ENCODE data around the gene AHRR. TPM values are rescaled to one million over a fixed set of nuclear protein-coding genes. Genes with fewer than 3 reads are reported as not detected.

AHRR gene
- polyA plus RNA-seq, 4 donors, result 1.9 to 3.2 (median 2.6) TPM

DNA sequence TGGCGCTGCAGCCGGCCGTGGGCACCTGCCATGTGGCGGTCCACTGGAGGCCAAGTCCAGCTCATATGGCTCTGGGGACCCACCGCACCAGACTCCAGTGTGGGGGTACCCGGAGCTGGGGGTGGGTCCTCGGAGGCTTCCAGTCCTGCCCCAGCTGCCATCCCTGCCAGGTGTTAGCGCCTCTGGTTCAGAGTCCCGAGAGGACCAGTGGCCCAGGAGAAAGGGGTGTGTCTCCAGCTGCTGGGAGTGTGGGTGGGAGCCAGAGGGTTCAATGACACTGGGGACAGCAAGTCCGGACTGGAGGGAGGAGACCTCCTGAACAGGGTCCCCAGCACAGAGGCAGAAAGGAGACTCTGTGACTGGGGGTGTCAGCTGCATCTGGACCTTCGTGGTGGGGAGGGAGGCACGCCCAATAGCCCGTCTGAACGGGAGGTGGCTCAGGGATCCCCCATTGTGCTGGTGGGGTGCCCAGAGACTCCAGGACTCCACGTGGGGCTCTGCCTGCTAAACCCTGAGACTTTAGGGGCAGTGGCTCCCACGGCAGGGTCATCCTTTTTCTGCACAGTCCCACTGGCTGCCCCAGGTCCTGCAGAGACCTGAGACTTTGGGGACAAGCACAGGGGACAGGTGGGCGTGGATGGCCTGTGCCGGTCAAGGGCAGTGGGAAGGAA, 2.4 kb upstream of the AHRR start:
- no peak for DNase-seq (ENCODE audit: low read depth in 4 of 4, low spot score in 2 of 4)

DNA sequence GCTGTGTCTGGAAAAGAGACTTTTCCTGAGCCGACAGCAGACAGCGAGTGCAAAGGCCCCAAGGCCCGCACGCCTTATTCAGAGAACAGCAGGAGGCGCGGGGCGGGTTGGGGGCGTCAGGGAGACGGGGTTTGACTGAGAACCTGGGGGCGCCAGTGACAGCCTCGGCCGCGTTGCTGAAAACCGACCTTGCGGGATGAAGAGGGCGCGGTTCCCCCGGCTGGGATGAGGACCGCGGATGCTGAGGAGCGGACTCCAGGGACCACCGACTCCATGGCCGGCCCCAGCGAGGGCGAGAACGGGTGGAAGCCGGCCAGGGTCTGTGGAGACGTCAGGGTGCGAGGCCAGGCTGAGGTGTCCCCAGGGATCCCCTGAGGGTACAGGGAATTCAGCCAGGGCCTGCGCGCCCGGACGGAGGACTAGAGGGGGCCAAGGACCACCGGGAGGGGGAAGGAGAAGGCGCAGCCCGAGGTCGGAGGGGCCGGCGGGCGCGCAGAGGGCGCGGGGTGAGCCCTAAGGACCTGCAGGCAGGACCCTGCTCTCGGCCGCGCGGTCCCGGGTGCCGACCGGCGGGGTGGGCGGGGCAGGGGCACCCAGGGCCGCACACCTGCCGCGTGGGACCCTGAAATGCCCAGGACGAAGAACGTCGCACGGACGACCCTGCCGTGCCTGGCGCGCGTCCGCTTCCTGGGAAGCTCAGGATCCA, 837 bp upstream of the AHRR start:
- DNase-seq (ENCODE audit: low read depth in 4 of 4, low spot score in 2 of 4), result no peak

- no peak for DNase-seq (ENCODE audit: low read depth in 4 of 4, low spot score in 2 of 4)
Measured at GRCh38 chr5:321726-322251, 275 bp downstream of the AHRR start.

DNA sequence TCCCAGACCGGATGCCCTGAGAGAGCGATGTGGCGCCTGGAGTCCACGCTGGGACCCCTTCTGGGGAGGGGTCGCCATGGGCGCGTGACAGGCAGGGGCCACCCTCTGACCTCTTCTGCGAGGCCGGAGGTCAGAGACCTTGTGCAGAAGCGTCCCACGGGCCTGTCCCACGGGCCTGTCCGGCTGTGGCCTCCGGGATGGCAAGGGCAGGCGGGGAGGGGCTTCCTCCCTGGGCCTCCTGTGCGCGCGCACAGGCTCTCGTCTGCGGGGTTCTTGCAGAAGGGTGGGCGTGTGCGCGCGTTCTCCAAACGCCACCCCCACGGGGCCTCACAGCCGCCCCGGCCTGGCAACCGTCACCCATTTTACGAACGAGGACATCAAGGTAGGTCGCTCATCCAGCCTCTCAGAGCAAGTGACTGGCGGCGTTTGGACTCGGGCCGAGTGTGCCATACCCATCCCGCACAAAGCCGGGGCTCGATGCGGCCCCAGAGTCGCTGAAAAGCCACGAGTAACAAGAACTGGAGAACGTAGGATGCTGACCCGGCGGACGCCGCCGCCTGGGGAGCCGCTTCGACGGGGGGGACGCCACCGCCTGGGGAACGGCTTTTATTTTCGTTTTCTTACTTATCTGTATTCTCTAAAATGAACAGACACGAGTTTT, 897 bp downstream of the AHRR start:
- no peak for DNase-seq (ENCODE audit: low read depth in 4 of 4, low spot score in 2 of 4)

GRCh38 chr5:322942-323879, 1.7 kb downstream of the AHRR start:
- no peak for DNase-seq (ENCODE audit: low read depth in 4 of 4, low spot score in 2 of 4)

- no peak for DNase-seq (ENCODE audit: low read depth in 4 of 4, low spot score in 2 of 4)
Measured at GRCh38 chr5:324736-325612, 3.5 kb downstream of the AHRR start.

GRCh38 chr5:326109-326508, 4.6 kb downstream of the AHRR start:
- DNase-seq (ENCODE audit: low read depth in 4 of 4, low spot score in 2 of 4), result no peak

GRCh38 chr5:329121-329735, 7.7 kb downstream of the AHRR start:
- no peak for DNase-seq (ENCODE audit: low read depth in 4 of 4, low spot score in 2 of 4)

DNA sequence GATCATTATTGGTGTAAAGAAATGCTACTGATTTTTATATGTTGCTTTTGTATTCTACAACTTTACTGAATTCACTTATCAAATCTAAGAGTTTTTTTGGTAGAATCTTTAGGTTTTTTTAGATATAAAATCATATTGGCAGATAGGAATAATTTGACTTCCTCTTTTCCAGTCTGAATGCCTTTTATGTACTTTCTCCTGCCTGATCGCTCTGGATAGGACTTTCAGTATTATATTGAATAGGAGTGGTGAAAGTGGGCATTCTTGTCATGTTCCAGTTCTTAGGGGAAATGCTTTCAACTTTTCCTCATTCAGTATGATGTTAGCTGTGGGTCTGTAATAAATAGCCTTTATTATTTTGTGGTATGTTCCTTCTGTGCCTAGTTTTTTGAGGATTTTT, 8.3 kb downstream of the AHRR start:
- DNase-seq (ENCODE audit: low read depth in 4 of 4, low spot score in 2 of 4), result no peak

DNA sequence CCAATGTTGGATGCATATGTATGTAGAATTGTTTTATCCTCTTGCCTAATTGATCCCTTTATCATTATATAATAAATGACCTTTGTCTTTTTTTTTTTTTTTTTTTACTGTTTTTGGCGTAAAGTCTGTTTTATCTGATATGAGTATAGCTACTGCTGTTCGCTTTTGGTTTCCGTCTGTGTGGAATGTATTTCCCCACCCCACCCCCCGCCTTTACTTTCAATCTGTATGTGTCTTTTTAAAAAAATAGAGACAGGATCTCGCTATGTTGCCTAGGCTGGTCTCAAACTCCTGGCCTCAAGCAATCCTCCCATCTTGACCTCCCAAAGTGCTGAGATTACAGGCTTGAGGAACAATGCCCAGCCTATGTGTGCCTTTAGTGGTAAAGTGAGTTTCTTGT, 11.3 kb downstream of the AHRR start:
- DNase-seq (ENCODE audit: low read depth in 4 of 4, low spot score in 2 of 4), result no peak

DNA sequence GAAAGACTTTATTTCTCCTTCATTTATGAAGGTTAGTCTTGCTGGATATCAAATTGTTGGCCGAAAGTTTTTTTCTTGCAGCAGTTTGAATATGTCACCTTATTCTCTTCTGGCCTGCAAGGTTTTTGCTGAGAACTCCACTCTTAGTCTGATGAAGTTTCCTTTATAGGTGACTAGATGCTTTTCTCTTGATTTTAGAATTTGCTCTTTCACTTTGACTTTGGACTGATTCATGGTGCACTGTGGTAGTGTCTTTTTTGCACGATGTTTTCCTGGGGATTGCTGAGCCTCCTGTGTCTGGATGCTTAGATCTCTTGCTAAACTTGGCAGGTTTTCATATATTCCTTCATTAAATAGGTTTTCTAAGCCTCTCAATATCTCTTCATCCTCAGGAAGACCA, 12.4 kb downstream of the AHRR start:
- no peak for DNase-seq (ENCODE audit: low read depth in 4 of 4, low spot score in 2 of 4)

GRCh38 chr5:334903-335739, 13.6 kb downstream of the AHRR start:
- DNase-seq (ENCODE audit: low read depth in 4 of 4, low spot score in 2 of 4), result no peak

DNA sequence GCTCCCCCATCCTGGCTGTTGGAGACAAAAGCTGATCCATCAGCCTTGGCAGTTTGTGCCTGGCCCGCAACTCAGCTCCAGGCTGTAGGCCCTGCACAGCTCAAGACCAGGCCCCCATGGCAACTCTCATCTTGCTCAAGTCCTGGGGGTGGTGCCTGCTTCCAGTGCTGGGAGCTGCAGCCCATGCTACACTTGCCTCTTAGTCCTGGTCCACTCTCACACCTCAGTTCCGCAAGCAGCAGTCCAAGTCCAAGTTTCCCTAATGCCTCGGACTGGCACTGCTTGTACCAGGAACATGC, 14.2 kb downstream of the AHRR start:
- DNase-seq (ENCODE audit: low read depth in 4 of 4, low spot score in 2 of 4), result no peak

GRCh38 chr5:337563-338130, 16.1 kb downstream of the AHRR start:
- no peak for DNase-seq (ENCODE audit: low read depth in 4 of 4, low spot score in 2 of 4)

DNA sequence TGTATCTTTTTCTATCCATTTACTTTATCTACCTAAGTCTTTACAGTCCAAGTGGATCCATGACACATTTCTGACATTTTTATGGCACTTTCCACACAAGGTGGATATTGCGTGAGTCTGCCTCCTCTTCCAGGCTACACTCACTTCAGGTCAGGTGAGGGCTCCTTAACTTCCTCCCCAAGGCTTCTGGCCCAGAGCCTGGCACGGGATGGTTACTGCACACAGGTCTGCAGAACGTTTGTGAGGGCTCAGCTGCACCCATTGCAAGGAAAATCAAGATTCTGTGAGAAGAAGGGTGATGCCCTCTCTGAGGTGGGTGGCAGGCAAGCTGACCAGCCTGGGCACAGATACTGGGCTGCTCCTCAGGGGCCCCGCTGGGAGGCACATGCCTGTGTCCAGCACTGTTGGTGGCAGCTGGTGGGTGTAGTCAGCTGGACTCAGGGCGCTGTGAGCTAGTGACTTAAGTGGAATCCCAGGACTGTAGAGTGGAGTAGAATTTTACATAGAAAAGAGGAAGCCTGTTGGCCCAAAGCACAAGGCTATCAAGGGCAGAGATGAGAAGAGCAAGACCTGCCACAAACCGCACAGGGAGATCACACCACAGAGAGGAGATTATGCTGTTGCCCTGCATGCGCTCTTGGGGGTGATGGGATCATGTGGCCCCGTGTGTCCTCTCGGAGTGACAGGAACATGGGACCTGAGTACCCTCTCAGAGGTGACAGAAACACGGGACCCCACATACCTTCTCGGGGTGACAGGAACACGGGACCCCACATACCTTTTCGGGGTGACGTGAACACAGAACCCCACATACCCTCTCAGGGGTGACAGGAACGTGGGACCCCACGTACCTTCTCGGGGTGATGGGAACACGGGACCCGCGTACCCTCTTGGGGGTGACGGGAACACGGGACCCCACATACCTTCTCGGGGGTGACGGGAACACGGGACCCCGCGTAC, 21.3 kb downstream of the AHRR start:
- DNase-seq (ENCODE audit: low read depth in 4 of 4, low spot score in 2 of 4), result no peak

DNA sequence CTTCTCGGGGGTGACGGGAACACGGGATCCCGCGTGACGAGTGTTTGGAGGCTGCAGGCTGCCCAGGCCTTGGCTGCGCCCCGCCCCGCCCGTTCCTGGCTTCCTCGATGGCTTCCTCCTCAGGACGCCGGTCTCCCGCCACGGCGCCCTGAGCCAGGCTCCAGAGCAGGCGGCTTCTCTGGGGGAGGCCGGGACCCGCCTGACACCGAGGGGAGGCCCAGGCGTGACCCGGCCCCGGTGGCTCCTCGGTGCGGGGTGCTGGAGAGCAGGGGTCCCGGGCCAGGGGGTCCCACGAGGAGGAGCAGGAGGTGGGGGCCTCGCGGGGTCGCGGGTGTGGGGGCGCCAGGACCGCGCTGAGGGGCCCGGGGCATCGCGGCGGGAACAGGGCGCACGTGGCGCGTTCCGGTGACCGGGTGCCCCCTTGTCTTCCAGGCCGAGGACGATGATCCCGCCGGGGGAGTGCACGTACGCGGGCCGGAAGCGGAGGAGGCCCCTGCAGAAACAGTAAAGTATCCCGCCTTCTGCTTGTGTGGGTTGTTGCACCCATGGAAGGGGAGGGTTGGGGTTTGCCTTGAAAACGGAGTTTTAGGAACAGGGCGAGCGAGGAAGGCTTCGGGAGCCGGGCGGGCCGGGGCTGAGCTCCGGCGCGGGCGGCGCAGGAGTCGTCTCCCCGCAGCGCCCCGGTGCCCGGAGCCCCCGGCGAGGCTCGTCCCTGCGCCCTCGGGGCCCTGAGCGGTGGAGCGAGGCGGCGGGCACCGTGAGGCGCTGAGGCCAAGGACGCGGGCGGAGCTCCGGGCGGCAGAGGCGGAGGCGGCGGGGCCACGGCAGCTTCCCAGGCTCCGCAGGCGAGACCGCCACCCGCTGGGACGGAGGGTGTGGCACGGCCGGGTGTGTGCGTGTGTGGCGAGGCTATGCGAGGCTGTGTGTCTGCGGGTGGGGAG, 22.2 kb downstream of the AHRR start:
- DNase-seq (ENCODE audit: low read depth in 4 of 4, low spot score in 2 of 4), result peak in 2 of 4 donors; percentile 33 to 42

All from left renal cortex interstitium (tissue), 4 donors.